NCI-H526 (cell line): ENCODE results near the gene APLN.

Experiments
- DNase-seq, 2 experiments: peaks; one replicate each; lab custom pipeline; 2025; lab: John Stamatoyannopoulos, UW

The APLN gene

DNA sequence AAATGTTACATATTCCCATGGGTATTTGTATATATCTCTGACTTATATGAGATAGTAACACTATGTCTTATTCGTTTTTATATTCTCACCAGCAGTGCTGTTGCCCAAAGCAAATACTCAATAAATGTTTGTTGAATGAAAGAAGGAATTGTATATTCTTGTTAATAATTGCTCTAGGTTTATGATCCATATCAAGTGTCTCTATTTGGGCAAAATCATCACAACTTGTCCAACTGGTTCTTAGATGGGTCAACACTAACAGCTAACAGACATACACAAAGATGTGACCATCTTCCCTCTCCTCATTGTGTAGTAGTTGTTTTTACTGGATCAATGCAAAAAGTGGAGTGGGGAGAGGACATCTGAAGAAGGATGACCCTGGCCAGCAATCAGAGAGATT is 6.6 kb upstream of the APLN start:
- peak; percentile 49 to 51 for DNase-seq

DNA sequence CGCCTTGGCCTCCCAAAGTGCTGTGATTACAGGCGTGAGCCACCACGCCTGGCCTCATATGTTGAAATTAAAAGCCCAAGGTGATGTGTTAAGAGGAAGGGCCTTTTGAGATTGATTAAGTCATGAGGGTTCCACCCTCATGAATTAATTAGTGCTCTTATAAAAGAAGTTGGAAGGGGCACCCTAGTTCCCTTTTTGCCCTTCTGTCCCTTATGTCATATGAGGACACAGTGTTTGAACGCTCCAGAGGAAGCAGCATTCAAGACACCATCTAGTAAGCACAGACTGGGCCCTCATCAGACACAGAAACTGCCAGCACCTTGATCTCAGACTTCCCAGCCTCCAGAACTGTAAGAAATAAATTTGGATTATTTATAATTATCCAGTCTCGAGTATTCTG is 5.1 kb upstream of the APLN start:
- DNase-seq = no peak

DNA sequence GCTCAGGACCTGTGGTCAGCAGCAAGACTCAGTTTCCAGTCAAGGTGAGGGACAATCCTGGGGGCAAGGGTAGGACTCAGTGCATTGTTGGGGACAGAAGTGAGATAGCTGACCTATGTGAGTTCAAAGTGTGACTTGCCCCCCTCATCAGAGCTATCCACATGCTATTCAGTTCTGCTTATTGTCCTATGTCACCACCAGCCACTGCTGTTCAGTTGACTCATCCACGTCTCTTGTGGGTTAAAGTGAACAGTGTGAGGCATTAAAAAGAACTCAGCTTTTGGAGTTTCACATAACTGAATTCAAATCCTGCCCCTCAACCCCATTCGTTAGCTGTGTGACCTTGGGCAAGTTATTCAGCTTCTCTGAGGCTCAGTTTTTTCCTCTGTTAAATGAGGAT is 4.4 kb upstream of the APLN start:
- no peak for DNase-seq

DNA sequence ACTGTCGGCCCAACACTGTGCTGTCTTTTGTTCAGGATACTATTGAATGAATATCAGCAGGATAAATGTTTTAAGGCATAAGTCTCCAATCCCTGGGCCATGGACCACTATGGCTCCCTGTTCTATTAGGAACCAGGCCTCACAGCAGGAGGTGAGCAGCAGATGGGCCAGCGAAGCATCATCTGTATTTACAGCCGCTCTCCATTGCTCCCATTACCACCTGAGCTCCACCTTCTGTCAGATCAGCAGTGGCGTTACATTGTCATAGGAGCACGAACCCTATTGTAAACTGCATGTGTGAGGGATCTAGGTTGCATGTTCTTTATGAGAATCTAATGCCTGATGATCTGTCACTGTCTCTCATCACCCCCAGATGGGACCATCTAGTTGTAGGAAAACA is 3.7 kb upstream of the APLN start:
- no peak for DNase-seq

DNA sequence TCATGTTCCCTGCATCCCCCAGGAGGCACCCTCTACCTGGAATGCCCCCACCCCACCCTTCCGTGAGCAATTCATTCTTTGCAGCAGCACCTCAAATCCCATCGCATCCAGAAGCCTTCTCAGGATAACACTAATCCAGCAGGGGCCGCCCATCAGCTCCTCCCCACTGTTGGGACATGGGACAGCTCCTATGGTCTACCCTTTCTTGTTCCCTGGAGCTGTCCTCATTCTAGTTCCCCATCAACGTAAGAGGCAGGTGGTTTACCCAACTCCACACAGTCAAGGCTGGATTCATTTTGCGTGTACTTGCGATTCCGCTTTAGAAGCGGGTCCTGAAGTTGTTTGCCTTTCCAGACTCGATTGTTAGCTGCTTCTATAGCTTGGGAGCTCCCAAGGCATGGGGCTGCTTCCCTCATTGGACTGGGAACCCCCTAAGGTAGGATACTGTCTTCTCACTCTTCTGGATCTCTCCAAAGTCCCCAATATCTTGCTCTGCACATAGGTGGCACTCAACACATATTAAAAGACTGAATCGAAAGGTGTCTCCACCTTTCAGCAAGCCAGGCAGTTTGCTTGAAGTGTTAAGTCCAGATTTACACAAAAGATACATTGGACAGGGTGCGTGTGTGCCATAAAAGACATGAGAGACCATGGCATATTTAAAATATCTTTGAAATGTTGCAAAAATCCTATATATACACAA is 942 bp upstream of the APLN start:
- DNase-seq = peak; percentile 27 to 46

DNA sequence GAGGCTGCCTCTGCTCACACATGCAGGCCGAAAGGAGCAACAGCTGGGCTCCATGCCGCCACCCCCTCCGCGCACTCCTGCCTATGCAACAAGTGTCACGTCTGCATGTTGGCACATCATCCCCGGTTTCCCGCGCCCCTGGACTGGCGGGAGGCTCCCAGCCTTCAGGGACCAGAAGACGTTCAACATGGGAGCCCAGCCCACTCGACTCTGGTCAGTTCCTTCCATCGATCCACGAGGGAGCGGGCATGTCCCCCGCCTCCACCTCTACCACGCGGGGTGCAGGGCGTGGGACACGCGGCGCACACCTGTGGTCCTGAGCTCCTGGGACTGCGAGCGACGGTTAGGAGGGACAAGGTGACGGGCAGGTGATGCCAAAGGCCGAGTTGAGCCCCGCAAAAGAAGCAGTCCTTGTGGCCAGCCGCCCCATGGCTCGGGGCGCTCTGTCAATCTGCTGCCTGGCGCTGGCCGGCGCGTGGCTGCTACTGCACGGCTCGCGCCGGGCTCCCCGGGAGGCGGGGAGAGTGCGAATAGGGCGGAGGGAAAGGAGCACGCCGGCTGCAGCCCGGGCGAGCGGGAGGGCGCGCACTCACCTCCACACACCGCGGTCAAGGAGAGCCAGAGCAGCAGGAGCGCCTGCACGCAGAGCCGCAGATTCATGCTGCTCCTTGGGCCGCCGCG is 645 bp downstream of the APLN start:
- peak in 1 of 2 experiments; percentile 75 for DNase-seq

DNA sequence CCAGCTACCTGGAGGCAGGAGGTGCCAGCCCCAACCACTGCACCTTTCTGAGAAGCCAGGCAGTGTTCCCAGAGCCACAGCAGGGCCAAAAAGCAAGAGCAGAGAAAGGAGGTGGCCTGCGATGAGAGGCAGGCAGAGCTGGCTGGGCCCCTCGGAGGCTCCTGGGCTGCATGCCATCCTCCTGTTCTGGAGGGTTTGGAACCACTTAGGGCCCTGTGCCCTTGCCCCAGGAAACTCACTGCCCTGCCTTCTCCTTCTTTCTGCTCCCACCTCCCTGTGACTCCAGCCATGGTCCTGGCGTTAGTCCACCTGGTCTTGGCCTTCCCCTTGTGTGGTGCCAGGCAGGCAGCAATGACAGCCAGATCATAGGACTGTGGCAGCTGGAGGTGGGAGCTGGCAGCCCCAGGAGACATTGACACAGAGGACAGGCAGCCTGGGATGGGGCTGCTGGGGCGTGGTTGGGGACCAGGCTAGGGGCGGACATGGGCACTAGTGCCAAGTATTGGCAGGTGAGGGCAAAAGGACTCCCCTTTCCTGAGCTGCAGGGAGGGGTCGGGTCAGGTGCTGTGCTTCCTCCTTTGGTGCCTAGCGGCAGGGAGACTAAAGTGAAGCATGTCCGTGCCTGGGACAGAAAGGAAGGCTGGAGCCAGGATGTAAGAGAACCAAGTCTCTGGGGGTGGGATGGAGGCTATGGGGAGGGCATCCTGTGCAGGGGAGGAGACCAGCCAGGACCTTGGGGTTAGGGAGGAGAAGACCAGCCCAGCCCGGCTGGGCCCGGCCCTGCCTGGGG is 1.4 kb downstream of the APLN start:
- DNase-seq = no peak

DNA sequence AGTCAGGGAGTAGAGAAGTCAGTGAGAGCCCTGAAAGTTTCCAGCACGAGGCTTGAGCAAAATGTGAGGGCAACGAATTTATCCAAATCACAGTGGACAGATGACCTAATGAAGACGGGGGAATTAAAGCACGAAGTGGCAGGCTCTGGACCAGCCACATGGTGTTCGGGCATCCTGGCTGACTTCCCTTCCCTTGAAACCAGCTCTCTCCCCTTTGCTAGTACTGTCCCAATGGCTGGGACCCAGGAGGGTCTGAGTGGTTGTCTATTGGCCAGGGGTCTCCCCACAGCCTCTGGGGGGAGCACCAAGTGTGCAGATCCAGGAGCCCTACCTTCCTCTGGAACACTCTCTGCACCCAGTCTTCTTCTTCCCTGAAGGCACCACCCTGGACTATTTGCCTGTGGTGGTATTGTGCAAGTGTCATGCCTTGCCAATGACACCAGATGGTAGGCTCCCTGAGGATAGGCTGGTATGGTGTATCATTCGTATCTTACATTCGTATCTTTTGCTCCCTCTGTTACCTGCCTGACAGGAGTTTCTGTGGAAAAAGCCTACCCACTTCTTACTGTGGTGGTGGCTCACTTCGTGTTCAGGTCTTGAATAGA is 2.1 kb downstream of the APLN start:
- DNase-seq = no peak

DNA sequence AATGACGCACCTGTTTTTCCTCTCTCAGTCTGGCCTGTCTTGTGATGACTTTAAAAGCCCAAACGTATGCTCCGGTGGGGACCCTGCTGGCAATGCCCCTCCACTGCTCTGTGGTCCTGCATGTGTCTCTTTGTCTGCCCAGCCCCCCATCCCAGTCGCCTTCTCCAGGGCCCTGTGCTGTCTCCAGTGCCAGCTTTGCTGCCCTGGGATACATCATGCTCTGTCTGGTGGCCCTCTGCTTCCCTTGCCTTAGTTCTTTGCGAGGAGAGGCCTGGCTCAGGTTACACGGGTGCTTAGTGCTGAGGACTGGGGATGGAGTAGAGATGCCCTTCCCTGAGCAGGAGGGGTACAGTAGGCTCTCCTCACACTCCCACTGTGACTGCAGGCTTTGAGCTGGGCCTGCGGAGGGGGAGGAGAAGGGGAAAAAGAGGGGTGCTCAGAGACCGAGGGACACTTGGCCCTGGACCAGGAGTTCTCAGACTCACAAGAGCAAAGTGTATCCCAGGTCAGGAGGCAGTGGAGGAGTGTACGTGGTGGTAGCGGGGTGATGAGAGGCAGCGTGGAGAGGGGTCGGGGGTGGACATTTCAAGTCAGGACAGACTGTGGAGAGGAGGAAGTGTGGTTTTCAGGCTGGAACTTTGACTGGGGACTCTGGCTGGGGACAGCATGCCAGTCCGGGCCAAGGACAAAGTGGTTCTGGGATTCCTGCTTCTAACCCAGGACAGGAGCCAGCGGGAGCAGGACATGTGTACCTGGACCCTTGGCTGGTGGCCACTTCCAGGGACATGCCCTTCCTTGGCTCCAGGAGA is 2.8 kb downstream of the APLN start:
- no peak for DNase-seq

DNA sequence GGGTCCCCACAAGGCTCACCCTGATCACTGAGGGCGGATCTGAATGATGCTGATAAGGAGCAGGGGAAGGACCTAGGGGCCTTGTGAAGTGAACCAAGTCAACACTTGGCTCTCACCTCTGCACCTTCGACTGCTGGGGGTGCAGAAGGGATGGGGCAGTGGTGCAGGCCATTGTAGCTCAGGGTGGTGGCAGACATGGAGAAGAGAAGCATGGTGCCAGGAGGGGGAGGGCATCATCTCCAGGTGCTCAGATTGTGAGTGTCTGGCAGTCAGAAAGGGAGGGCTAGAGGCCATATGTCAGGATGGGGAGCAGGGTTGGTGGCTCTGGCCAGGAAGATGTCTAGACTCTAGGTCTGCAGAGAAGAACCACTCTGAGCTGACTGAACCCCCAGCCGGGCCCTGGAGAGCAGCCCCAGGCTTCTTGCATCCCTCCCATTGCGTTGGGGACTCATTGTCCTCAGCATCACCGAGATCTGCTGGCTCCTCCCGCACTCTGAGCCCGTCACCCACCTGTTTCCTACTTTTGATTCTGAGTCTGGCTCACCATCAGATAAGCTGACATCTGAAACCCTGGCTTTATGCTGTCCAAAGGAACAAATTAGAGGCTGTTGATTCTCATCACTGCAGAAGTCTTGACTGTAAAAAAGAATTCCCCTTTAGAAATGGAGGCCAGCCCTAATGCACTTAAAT is 3.8 kb downstream of the APLN start:
- DNase-seq = no peak

DNA sequence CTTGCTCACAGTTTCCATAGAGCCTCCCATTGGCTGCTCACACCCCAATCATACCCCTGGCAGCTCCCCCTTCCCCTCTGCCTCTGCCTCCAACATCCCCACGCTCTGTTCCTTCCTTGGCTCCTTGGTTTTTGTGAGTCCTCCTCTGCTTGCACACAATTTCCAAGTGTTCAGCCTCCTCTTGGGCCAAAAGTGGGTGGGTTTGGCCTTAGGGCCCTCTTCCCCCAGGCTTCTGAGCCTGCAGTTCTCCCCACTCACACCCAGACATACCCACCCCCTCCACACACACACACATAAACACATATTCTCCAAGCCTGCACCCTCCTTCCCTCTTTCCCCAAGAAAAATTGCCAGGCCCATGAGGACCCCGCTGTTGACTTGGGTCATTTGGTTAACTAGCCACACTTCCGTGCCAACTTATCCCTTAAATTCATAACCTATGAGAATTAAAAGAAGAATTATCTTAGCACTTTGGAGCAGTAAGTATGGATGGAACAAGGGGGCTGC is 4.5 kb downstream of the APLN start:
- no peak for DNase-seq

DNA sequence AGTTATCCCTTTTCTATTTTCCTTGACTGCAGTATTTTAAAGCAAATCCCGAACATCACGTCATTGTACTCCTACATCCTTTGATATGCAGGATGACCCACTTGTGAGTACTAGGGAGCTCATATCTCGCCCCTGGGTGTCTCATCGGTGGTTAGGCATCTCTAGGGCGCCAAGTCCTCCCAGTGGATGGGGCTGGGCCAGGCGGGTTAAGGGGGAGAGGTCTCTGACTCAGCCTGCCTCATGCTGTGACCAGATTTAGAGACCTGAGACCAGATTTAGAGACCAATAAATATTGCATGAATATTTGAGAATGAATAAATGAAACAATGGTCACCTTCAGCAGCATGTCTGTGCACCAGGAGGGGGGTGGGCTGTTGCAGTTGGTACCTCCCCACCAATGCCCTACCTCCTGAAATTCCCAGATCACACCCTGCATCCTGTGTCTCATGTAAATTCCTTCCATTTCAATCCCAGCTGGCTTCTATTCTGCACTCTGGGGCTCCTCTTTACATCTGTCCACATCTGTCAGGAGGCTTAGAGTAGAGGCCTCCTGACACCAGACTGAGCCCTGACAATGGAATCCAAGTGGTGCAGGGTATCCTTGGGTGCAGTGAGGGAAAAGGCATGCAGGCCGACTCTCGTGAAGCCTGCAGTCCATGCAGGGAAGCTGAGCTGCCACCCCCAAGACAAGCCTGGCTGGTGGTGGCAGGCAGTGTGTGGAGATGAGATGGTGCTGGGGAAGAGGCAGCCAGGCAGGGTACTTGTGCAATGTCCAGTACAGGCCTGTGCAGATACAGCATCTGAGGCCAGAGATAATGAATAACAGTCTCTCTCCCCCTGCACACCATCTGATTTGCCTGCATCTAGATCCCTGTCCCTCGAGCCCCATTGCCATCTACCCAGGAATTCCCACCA is 5.2 kb downstream of the APLN start:
- no peak for DNase-seq

DNA sequence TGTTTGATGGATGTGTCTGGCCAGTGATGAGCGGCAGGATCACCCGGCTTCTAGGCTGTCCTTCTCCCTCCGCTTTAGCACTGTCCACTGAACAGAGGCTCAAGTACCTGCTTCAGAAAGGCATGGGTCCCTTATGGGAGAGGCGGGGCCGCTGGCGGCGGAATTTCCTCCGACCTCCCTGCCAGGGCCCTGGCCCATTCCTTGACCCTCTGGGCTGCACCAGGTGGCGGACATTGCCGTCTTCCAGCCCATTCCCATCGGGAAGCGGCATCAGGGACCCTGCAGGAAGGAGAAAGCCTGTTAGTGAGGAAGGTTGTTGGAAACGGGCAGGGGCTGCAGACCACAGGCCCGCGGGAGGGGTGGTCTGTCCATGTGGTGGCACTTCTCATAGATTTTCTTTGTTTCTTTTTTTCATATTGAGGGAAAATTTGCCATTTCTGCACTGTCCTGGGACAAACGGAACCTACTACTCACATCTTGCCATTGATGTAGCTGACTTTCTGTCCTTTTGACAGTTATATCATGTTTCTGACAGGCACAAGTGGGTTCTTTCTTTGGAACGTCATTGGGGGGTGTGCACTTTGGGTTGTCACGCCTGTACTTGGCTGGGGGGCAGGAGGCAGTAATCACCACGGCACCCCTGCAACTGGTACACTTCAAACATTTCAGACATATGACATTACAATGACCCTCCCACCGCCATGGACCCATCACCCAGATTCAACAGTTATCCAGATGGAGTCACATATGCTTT is 6.1 kb downstream of the APLN start:
- DNase-seq = no peak

DNA sequence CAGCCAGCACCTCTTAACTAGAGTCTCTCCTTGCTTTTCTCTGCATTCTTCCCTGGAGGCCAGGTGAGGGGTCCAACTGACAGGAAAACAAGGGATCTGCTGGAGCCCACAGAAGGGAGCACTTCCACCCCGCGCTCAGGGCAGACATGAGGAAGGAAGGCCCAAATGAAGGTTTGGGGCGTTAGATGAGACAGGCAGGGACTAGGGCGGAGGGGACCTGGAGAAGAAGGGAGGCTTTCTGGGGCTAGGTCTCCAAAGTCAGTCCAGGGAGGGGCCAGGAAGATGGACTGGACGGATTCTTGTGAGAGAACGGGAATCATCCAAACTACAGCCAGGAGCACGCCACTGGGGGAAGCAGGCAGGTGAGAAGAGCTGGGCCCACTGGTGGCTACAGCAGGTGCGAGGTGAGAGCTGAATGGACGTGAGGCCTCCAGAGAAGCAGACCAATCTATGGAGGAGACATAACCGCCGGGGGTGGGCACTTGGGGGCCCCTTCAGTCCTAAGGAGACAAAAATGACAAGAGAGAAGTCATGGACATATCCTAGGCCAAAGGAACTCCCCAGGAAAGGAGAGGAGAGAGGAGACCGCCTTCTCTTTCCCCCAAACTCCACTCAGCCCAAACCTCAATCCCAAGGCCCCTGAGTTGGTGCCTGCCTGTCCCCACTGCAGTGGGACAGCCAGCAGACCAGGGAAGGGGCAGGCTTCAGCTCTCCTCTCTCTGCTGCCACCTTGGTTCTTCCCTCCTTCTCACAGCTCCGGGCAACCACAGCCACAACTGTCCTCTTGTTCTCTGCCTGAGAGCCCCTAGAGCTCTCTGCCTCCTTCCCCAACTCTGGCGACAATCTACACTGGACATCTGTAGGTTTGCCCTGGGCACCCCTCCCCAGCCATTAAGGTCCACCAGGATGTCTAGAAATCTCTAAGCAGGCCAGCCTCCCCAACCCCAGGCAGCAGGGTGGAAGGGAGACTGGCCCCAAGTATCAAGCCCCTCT is 7.0 kb downstream of the APLN start:
- DNase-seq = no peak

DNA sequence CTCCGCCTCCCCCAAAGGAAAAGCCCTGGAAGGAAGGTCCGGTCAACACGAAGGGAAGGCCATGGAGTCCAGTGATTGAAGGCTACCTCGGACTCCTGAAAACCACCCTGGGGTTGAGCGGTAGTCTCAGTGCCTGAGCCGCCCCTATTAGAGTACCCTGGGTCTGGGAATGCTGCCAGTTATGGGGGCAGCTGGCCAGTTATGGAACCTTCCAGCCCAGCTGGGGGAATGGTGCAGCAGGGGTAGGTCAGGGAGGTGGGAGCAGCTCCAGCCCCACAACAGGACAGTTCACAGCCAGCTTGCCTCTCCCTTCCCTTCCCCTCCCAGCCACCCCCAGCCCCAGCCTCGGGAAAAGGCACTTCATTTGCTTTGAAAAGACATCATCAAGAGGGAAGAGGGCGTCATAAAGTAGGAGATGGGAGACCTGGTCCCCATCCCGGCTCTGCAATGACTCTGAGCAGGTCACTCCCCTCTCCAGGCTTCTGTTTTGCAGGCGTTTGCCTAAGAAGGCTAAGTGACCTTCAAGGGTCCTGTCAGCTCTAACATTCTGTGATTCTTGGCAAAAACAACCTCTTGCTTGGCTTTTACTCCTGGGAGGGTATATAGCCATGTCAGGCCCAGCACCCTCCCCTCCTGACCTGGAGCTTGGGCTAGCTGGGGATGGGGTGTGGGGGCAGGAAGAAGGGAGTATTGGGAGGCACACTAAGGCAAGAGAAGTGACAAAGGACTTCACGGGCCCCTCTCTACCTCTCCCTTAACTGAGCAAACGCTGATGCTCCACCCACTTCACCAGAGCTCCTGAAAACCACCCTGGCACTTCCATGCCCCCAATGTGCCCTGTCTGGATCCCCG is 8.0 kb downstream of the APLN start:
- DNase-seq = no peak

DNA sequence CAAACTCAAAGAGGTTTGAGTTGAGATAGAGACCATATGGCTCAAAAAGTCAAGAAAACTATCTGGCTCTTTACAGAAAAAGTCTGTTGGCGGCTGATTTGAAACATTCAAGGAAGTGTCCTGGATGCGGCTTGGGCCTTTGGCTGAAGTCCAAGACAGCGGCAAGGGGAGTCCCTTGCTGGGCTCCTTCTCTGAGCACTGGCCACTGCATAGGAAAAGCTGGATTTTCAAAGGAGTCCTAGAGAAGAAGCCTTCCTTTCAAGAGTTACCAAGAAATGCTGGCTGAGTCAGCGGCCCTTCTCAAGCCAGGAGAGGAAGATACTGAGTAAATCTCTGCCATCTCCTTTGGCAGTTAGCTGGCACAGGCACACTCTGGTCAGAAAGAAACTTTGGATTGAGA is 12.1 kb downstream of the APLN start:
- DNase-seq = no peak

DNA sequence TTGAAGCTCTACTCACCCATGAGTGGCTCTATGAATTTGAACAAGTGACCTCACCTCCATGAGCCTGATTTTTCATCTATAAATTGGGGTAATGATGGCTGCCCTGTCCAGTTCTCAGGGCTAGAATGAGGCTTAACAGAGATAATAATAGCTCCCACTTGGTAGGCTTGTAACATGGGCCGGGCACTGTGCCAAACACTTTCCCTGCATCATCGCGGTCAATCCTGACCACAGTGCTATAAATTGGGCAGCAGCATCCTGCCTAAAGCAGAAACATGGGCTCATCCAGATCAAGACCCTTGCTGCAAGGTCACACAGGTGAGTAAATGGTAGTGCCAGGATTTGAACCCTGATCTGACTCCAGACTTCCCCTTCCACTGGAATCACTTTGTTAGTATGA is 12.8 kb downstream of the APLN start:
- no peak for DNase-seq
